Left lung (tissue), 10 donors: Measurements from ENCODE around the gene ARHGAP15. TPM values are rescaled to one million over a fixed set of nuclear protein-coding genes. Genes with fewer than 3 reads are reported as not detected.
A peak's percentile ranks its signal among the peaks of the same experiment; 100 is the strongest.
"Not testable (repeated sequence)": the region's sequence is repeated elsewhere in the genome, so short reads cannot be mapped to it uniquely, and the experiment has no call there.

ENCODE experiments used
- ATAC-seq: fragments of 200-7000 bp; cut with Tn5 transposase; one replicate; pipeline ENCODE4 v1.9.1; 2020; ENCODE audit warnings: moderate library complexity
- DNase-seq, 4 donors: peaks; one replicate each; pipeline ENCODE4 v3.0.0-alpha.2; 2013 to 2020
- H3K27ac ChIP-seq, 2 donors: fragments of 200-600 bp; sonication (generic) in 1 of 2; one replicate each; pipeline versions ENCODE4 v1.5.0 to v1.8.0; 2020 to 2021
- H3K27me3 ChIP-seq, 2 donors: fragments of 200-600 bp; sonication (generic) in 1 of 2; one replicate each; pipeline versions ENCODE4 v1.5.0 to v1.8.0; 2020 to 2021
- H3K36me3 ChIP-seq, 2 donors: fragments of 200-600 bp; sonication (generic) in 1 of 2; one replicate each; pipeline versions ENCODE4 v1.5.0 to v1.8.0; 2020 to 2021
- H3K4me1 ChIP-seq, 2 donors: fragments of 200-600 bp; one replicate each; pipeline ENCODE4 v1.8.0; 2021
- H3K4me3 ChIP-seq, 2 donors: fragments of 200-600 bp; sonication (generic) in 1 of 2; one replicate each; pipeline versions ENCODE4 v1.5.0 to v1.8.0; 2020 to 2021; ENCODE audit warnings: mild to moderate bottlenecking in 1 of 2
- H3K9me3 ChIP-seq, 2 donors: fragments of 200-600 bp; sonication (generic) in 1 of 2; one replicate each; pipeline versions ENCODE4 v1.5.0 to v1.8.0; 2020 to 2021
- intact Hi-C, 2 donors: fragments of 100-400 bp; cut with DNase I; formaldehyde crosslinking; loops; one replicate each; pipeline versions ENCODE4 v1.11.2 to v1.14.2; 2022
- polyA plus RNA-seq, 6 donors: library from polyadenylated mRNA; unstranded; fragments of 120-200 nt; gene quantifications; one replicate each; pipeline ENCODE4 v1.2.1, GENCODE V29; 2013; ENCODE audit not compliant: insufficient read length in 6 of 6
- total RNA-seq, 2 donors: library from RNA; stranded (reverse); fragmentation: NEBNext Ultra II Directional; extraction: Animal tissue kit (Norgen Biotek cat#: 25700); gene quantifications; one replicate each; pipeline ENCODE4 v1.2.1, GENCODE V29; 2021
- TF ChIP-seq, protein P1 (sequence below), 2 donors: fragments of 200-600 bp; sonication (generic) in 1 of 2; IDR thresholded peaks; one replicate each; pipeline versions ENCODE4 v1.5.0 to v1.8.0; 2021; ENCODE audit warnings: antibody characterized with exemption in 2 of 2
- donor health status: DM: no; HTN: yes; CAD: no.
- donor health status: DM: no; HTN: no; CAD: no.

The ARHGAP15 gene
- total and polyA plus RNA-seq, 8 donors, result 16.8 to 48.3 (median 30.2) TPM

DNA sequence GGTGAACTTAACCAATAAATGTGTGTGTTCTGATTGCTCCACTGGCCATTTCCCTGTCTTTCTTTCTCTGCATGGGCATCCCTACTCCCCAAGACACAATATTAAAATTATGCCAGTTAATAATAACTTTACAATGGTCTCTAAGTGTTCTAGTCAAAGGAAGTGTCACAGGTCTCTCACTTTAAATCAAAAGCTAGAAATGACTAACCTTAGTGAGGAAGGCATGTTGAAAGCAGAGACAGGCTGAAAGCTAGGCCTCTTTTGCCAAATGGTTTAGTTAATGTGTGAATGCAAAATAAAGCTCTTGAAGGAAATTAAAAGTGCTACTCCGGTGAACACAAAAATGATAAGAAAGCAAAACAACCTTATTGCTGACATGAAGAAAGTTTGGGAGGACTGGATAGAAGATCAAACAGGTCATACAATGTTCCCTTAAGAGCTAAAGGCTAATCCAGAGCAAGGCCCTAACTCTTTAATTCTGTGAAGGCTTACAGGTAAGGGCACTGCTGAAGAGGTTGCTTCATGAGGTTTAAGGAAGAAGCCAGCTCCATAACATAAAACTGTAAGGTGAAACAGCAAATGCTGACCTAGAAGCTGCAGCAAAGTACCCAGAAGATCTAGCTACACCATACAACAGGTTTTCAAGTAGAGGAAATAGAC, 44.0 kb upstream of the ARHGAP15 start:
- intact Hi-C loops, result no loop called here

DNA sequence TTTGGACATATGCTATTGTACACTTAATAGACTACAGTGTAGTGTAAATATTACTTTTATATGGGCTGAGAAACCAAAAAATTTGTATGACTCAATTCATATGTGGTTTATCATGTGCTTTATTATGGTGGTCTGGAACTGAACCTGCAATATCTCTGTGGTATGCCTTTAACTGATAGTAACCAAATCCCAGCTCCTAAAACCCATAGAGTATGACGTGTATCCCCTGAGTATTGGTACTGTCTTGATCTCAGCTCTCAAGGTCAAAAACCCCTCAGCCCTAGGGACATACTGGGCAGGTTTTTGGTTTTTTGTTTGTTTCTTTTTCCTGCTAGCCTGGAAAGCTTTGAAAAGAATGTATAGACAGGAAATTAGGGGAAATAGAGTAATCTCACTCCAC, 42.2 kb upstream of the ARHGAP15 start:
- Histone ChIP-seq H3K27me3 (no peaks in the 10 kb centered on the region), H3K27ac (no peak overlapping the region), H3K36me3 (no peaks in the 10 kb centered on the region), H3K4me1 (peaks cover 0 to 28% of the 10 kb centered on the region in 2 donors), H3K9me3 (peaks cover 0 to 5% of the 10 kb centered on the region in 2 donors), H3K4me3 (no peak overlapping the region)
- intact Hi-C loops, result no loop called here
- DNase-seq (no peak), ATAC-seq (no peak)
- TF ChIP-seq, protein P1, sequence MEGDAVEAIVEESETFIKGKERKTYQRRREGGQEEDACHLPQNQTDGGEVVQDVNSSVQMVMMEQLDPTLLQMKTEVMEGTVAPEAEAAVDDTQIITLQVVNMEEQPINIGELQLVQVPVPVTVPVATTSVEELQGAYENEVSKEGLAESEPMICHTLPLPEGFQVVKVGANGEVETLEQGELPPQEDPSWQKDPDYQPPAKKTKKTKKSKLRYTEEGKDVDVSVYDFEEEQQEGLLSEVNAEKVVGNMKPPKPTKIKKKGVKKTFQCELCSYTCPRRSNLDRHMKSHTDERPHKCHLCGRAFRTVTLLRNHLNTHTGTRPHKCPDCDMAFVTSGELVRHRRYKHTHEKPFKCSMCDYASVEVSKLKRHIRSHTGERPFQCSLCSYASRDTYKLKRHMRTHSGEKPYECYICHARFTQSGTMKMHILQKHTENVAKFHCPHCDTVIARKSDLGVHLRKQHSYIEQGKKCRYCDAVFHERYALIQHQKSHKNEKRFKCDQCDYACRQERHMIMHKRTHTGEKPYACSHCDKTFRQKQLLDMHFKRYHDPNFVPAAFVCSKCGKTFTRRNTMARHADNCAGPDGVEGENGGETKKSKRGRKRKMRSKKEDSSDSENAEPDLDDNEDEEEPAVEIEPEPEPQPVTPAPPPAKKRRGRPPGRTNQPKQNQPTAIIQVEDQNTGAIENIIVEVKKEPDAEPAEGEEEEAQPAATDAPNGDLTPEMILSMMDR (IDR thresholded peaks at IDR 0.05), result no peak

More for the DNA sequence above, 44.0 kb upstream of the ARHGAP15 start:
- Histone ChIP-seq H3K9me3 (peaks cover 0 to 5% of the 10 kb centered on the region in 2 donors), H3K36me3 (no peaks in the 10 kb centered on the region), H3K4me3 (no peak overlapping the region), H3K27ac (no peak overlapping the region), H3K4me1 (peaks cover 0 to 28% of the 10 kb centered on the region in 2 donors), H3K27me3 (no peaks in the 10 kb centered on the region)
- ATAC-seq (no peak), DNase-seq (no peak)
- TF ChIP-seq, protein P1 (IDR thresholded peaks at IDR 0.05), result no peak

DNA sequence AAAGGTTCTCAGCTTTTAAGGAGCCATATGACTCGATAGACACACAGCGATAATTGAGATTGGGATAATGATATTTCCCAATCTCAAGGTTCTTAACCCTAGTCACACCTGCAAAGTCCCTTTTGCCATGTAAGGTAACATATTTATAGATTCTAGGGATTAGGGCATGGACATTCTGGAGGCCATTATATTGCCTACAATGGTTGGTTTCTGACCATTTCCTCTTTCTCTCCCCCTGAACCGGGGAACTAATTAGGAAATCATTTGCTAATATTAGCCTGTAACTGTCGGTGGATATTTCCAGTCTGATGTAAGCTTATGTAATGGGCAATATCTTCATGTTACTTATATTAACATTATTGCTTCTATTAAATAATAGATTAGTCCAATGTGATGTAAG, 40.8 kb upstream of the ARHGAP15 start:
- no peak for ATAC-seq
- intact Hi-C loops, result no loop called here
- Histone ChIP-seq H3K27ac (no peak overlapping the region), H3K9me3 (no peaks in the 10 kb centered on the region), H3K4me3 (no peak overlapping the region), H3K4me1 (peaks cover 0 to 22% of the 10 kb centered on the region in 2 donors), H3K27me3 (no peaks in the 10 kb centered on the region), H3K36me3 (no peaks in the 10 kb centered on the region)
- TF ChIP-seq, protein P1 (IDR thresholded peaks at IDR 0.05), result no peak
- no peak for DNase-seq

DNA sequence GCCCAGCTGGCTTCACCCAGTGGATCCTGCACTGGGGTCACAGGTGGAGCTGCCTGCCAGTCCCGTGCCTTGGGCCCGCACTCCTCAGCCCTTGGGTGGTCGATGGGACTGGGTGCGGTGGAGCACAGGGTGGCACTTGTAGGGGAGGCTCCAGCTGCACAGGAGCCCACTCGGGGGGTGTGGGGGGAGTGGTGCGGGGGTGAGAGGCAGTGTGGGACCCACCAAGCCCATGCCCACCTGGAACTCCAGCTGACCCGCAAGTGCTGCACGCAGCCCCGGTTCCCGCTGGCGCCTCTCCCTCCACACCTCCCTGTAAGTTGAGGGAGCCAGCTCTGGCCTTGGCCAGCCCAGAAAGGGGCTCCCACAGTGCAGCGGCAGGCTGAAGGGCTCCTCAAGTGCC, 39.7 kb upstream of the ARHGAP15 start:
- not testable (repeated sequence) for ATAC-seq, H3K27ac ChIP-seq
- DNase-seq, result peak in 1 of 4 donors; percentile 49

DNA sequence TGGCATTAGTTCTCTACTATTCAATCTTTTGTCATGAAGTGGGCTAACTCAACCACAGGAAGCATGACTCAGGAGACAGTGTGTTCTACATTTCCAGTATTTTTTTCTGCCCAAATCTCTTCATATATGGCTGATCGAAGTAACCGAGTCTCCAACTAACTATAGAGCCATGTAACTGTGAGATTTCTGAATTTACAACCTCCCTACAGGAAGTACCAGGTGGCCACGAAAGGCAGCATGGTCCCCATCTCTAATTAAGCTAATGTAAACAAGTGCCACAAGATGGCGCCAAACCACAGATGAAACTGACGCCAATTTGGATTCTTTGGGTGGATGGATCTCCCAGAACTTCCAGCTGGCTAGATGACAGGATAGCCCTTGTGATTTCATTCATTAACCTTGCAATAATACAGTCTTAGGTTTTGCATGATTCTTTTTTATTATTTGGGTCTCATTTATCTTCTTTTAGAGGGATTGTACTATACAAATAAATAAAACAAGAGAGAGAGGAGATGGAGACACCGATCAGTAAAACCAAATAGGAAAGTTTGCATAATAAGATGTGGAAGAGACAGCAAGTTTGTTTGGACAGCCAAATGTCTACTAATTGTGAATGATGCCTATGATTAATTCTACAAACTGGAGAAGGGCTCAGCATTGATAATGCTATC, 18.3 kb upstream of the ARHGAP15 start:
- Histone ChIP-seq H3K4me3 (no peak overlapping the region), H3K27me3 (no peaks in the 10 kb centered on the region), H3K27ac (no peak overlapping the region), H3K4me1 (peaks cover 0 to 10% of the 10 kb centered on the region in 2 donors), H3K36me3 (no peaks in the 10 kb centered on the region), H3K9me3 (no peaks in the 10 kb centered on the region)
- TF ChIP-seq, protein P1 (IDR thresholded peaks at IDR 0.05), result peak; percentile 50 to 56
- peak; percentile 85 for ATAC-seq
- intact Hi-C loops, result no loop called here
- DNase-seq, result peak in 3 of 4 donors; percentile 47 to 73 (median 57)

More for the DNA sequence above, 39.7 kb upstream of the ARHGAP15 start:
- H3K27me3 ChIP-seq, intact Hi-C loops, H3K4me3 ChIP-seq, H3K36me3 ChIP-seq, H3K9me3 ChIP-seq: not testable (repeated sequence)
- H3K4me1 ChIP-seq, result peaks cover 0 to 12% of the 10 kb centered on the region in 2 donors
